Fibroblast of mammary gland (primary cell): ENCODE data around the gene TJP2.

Source experiments
- DNase-seq: peaks from one replicate; pipeline ENCODE4 v3.0.0-alpha.2; 2010; ENCODE audit warnings: low read depth
- H3K4me3 ChIP-seq: 2 replicates; pipeline ENCODE4 v1.5.1; 2011; ENCODE audit warnings: low read depth, mild to moderate bottlenecking, low read length, moderate library complexity; ENCODE audit not compliant: control insufficient read depth
- TF ChIP-seq, protein P1 (sequence below): conservative IDR thresholded peaks from 2 replicates; pipeline ENCODE4 v1.5.1; 2011; ENCODE audit warnings: low read depth, low read length, inconsistent platforms; ENCODE audit not compliant: control insufficient read depth, insufficient read depth

Gene TJP2

DNA sequence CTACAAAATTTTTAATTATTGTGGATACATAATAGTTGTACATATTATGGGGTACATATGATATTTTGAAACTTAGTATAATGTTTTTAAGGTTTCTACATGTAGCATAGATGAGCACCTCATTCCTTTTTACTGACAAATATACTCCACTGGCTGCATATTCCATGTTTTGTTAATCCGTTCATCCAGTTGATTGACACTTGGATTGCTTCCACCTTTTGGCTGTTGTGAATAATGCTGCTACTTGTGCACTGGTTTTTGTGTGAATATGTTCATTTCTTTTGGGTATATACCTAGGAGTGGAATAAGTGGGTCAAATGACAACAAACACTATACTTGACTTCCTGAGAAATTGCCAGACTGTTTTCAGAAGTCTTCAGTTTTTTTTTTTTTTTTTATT lies 148.2 kb downstream of the TJP2 start:
- TF ChIP-seq, protein P1, sequence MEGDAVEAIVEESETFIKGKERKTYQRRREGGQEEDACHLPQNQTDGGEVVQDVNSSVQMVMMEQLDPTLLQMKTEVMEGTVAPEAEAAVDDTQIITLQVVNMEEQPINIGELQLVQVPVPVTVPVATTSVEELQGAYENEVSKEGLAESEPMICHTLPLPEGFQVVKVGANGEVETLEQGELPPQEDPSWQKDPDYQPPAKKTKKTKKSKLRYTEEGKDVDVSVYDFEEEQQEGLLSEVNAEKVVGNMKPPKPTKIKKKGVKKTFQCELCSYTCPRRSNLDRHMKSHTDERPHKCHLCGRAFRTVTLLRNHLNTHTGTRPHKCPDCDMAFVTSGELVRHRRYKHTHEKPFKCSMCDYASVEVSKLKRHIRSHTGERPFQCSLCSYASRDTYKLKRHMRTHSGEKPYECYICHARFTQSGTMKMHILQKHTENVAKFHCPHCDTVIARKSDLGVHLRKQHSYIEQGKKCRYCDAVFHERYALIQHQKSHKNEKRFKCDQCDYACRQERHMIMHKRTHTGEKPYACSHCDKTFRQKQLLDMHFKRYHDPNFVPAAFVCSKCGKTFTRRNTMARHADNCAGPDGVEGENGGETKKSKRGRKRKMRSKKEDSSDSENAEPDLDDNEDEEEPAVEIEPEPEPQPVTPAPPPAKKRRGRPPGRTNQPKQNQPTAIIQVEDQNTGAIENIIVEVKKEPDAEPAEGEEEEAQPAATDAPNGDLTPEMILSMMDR = no peak
- H3K4me3 ChIP-seq = no peak overlapping the region
- DNase-seq = no peak

DNA sequence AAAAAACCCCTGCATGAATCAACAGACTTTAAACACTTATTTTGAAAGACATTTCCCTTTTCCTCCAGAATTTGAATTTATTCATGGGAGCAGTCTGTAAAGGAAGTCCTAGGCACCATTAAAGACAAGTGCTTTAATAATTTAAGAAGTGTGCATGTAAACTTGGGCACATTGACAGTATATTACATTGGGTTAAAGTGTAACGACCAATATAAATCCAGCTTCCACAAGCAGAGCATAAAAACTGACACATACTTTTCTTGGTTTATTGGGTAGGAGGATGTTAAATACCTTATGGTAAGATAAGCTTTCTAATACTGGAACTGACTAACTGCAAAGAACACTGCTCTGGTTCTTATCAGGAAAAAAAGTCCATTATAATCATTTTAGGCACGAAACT lies 149.8 kb downstream of the TJP2 start:
- no peak for DNase-seq
- TF ChIP-seq, protein P1 = no peak
- no peak overlapping the region for H3K4me3 ChIP-seq
